Measurements from ENCODE around the gene ENOSF1. TPM values are rescaled to one million over a fixed set of nuclear protein-coding genes. Genes with fewer than 3 reads are reported as not detected.

The ENOSF1 gene
- total RNA-seq, 4 donors from 2014 or later: 57.5 to 192 (median 101) TPM

GRCh38 chr18:622289-622688, 90.1 kb downstream of the ENOSF1 start:
- TF ChIP-seq CTCF (IDR thresholded peaks at IDR 0.05) (no peak), POLR2A (IDR thresholded peaks at IDR 0.05) (no peak)
- no peaks in the 10 kb centered on the region for H3K9me3 ChIP-seq
- no peaks in the 10 kb centered on the region for H3K4me1 ChIP-seq
- WGBS, 2 donors: 79 to 87% methylated on average over 6 of the region's 6 CpGs
- no peaks in the 10 kb centered on the region for H3K27me3 ChIP-seq
- no peak overlapping the region for H3K4me3 ChIP-seq (replicated peaks in 1 of 3)
- intact Hi-C loops (cut with DNase I): loop anchor here (5.0 kb wide), 1 partner anchor 210 kb away; no protein-coding TSS in a partner anchor
- no peak overlapping the region for H3K27ac ChIP-seq
- DNase-seq: no peak
- H3K36me3 ChIP-seq: no peaks in the 10 kb centered on the region

- no peaks in the 10 kb centered on the region for H3K4me1 ChIP-seq
- intact Hi-C loops (cut with DNase I): loop anchor here (5.0 kb wide), 1 partner anchor 211 kb away; no protein-coding TSS in a partner anchor
- H3K4me3 ChIP-seq (replicated peaks in 1 of 3): no peak overlapping the region
- WGBS, 2 donors: 61 to 68% methylated on average over 7 of the region's 7 CpGs
- H3K9me3 ChIP-seq: no peaks in the 10 kb centered on the region
- no peak for DNase-seq
- no peaks in the 10 kb centered on the region for H3K36me3 ChIP-seq
- H3K27ac ChIP-seq: no peak overlapping the region
- H3K27me3 ChIP-seq: no peaks in the 10 kb centered on the region
- TF ChIP-seq CTCF (IDR thresholded peaks at IDR 0.05) (no peak), POLR2A (IDR thresholded peaks at IDR 0.05) (no peak)
Measured at GRCh38 chr18:621291-622043, 91.0 kb downstream of the ENOSF1 start.

Other genes starting within 250 kb of the ENOSF1 start
- gene COLEC12, start 211.9 kb downstream of the ENOSF1 start, total RNA-seq: 10 to 100 TPM in 3 of 4 donors, 1 to 10 TPM in 1; 6.3 to 34.7 (median 19.8) TPM
- under 1 TPM in 1 of 4 donors, not detected in 3; 0.27 TPM for gene CETN1, start 132.2 kb downstream of the ENOSF1 start, total RNA-seq
- 10 to 100 TPM in 2 of 4 donors, 1 to 10 TPM in 2; 3.5 to 36.6 (median 15.0) TPM for gene CLUL1, start 115.6 kb downstream of the ENOSF1 start, total RNA-seq
- 1 to 10 TPM in 2 of 4 donors, under 1 TPM in 1, not detected in 1; 0.67 to 2.1 (median 1.8) TPM for gene TYMS, start 55.0 kb downstream of the ENOSF1 start, total RNA-seq
- gene YES1, start 99.6 kb upstream of the ENOSF1 start, total RNA-seq: 100 to 1,000 TPM in 1 of 4 donors, 10 to 100 TPM in 3; 68.1 to 107 (median 80.3) TPM
- under 1 TPM in 3 of 4 donors, not detected in 1; 0.13 to 0.75 (median 0.20) TPM for gene ADCYAP1, start 192.2 kb upstream of the ENOSF1 start, total RNA-seq

Data from thyroid gland (tissue), 4 donors.